OCI-LY3 (cell line): Measurements from ENCODE around the gene SFXN5.

Source experiments
- H2AFZ ChIP-seq: fragments of 200-600, 300-600 bp; shearing (Covaris generic); 2 replicates; pipeline ENCODE4 v1.6.0; 2014; ENCODE audit warnings: antibody characterized with exemption, low read depth, low read length
- H3K27ac ChIP-seq: fragments of 200-600, 300-600 bp; sonication (generic); 2 replicates; pipeline ENCODE4 v1.5.1; 2014; ENCODE audit warnings: mild to moderate bottlenecking, low read length, moderate library complexity, mixed read lengths
- H3K27me3 ChIP-seq: fragments of 200-600, 300-600 bp; sonication (generic); 2 replicates; pipeline ENCODE4 v1.6.1; 2014; ENCODE audit warnings: low read depth, low read length, mixed read lengths
- H3K36me3 ChIP-seq: fragments of 200-600, 300-600 bp; sonication (generic); replicated peaks from 2 replicates; pipeline ENCODE3; 2014; ENCODE audit warnings: low read depth, low read length, mixed read lengths
- H3K4me1 ChIP-seq: fragments of 300-600, 200-600 bp; sonication (generic); 2 replicates; pipeline ENCODE4 v1.6.1; 2014; ENCODE audit warnings: low read length, mixed read lengths
- H3K4me2 ChIP-seq: fragments of 200-600, 300-600 bp; sonication (generic); 2 replicates; pipeline ENCODE4 v1.6.1; 2014; ENCODE audit warnings: low read length, mixed read lengths
- H3K4me3 ChIP-seq: fragments of 300-600, 200-600 bp; sonication (generic); 2 replicates; pipeline ENCODE4 v1.5.1; 2014; ENCODE audit warnings: antibody characterized with exemption, mild to moderate bottlenecking, low read length, moderate library complexity
- H3K79me2 ChIP-seq: fragments of 300-600, 200-600 bp; shearing (Covaris generic); 2 replicates; pipeline ENCODE4 v1.6.1; 2014; ENCODE audit warnings: mild to moderate bottlenecking, low read length, mixed read lengths
- H3K9ac ChIP-seq: fragments of 300-600, 200-600 bp; shearing (Covaris generic); 2 replicates; pipeline ENCODE4 v1.6.0; 2014; ENCODE audit warnings: mild to moderate bottlenecking, low read length, moderate library complexity
- H3K9me3 ChIP-seq: fragments of 200-600, 300-600 bp; shearing (Covaris generic); 2 replicates; pipeline ENCODE4 v1.6.1; 2014; ENCODE audit warnings: low read length, mixed read lengths; ENCODE audit not compliant: insufficient read depth
- H4K20me1 ChIP-seq: fragments of 200-600, 300-600 bp; sonication (generic); 2 replicates; pipeline ENCODE4 v1.6.1; 2016; ENCODE audit warnings: low read length, mixed read lengths; ENCODE audit not compliant: insufficient read depth
- EZH2phosphoT487 ChIP-seq: fragments of 200-600 bp; shearing (Covaris generic); IDR thresholded peaks from 2 replicates; pipeline ENCODE4 v1.6.1; 2018; ENCODE audit warnings: antibody characterized with exemption, mixed run types, low read depth
- TF ChIP-seq, protein P1 (sequence below): fragments of 200-600, 300-600 bp; sonication (generic); IDR thresholded peaks from 2 replicates; pipeline ENCODE4 v1.5.1; 2014; ENCODE audit warnings: antibody characterized with exemption, low read length, low read depth

SFXN5 gene

DNA sequence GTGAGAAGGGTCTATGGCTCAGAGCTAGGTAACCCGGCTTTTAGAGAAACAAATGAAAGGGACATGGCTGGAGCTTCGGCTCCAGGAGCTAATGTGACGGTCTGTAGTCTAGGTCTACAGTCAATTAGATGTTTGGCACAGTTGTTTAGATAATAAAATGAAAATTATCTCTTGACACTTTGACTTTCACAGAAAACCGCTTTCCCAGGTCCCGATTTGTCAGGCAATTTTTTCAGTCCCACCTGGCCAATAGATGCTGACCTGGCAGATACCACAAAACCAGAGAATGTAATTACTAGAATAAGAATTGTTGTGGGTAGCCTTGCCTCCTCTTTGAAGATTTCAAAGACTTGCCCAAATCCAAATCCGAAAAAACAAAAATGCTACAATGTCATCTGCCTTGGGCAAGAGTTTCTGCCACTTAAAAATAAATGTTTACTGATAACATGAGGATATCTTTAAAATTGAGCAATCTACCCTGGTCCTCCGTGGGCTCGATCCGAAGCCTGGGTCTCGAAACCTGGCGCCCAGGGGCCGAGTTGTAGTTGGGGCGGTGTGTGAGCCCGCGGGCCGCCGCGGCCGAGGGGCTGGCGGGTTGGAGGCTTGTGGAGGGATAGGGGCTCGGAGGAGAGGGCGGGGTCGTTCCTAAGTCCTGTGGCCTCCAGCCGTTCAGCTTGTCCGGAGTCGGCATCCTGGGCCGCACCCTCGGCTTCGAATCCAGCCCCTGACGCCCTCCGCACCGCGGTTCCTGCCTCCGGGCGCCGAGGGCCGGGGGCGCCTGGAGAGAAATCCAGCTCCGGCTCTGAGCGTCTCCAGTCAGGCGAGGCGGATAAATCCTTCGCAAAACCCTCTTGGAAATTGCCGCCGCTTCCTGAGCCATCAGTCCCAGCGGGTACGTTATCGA lies 151.8 kb downstream of the SFXN5 start:
- H3K4me3 ChIP-seq = no peak overlapping the region
- H3K27ac ChIP-seq = no peak overlapping the region
- H3K36me3 ChIP-seq = no peaks in the 10 kb centered on the region
- no peaks in the 10 kb centered on the region for H4K20me1 ChIP-seq
- no peak overlapping the region for H2AFZ ChIP-seq
- TF ChIP-seq, protein P1, sequence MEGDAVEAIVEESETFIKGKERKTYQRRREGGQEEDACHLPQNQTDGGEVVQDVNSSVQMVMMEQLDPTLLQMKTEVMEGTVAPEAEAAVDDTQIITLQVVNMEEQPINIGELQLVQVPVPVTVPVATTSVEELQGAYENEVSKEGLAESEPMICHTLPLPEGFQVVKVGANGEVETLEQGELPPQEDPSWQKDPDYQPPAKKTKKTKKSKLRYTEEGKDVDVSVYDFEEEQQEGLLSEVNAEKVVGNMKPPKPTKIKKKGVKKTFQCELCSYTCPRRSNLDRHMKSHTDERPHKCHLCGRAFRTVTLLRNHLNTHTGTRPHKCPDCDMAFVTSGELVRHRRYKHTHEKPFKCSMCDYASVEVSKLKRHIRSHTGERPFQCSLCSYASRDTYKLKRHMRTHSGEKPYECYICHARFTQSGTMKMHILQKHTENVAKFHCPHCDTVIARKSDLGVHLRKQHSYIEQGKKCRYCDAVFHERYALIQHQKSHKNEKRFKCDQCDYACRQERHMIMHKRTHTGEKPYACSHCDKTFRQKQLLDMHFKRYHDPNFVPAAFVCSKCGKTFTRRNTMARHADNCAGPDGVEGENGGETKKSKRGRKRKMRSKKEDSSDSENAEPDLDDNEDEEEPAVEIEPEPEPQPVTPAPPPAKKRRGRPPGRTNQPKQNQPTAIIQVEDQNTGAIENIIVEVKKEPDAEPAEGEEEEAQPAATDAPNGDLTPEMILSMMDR = no peak
- TF ChIP-seq EZH2phosphoT487 = no peak
- H3K9ac ChIP-seq = no peak overlapping the region
- peaks cover 1% of the 10 kb centered on the region; the same call in 1 of the 2 replicates for H3K27me3 ChIP-seq
- H3K79me2 ChIP-seq = no peaks in the 10 kb centered on the region
- H3K4me2 ChIP-seq = no peak overlapping the region
- no peaks in the 10 kb centered on the region for H3K4me1 ChIP-seq
- no peaks in the 10 kb centered on the region for H3K9me3 ChIP-seq

DNA sequence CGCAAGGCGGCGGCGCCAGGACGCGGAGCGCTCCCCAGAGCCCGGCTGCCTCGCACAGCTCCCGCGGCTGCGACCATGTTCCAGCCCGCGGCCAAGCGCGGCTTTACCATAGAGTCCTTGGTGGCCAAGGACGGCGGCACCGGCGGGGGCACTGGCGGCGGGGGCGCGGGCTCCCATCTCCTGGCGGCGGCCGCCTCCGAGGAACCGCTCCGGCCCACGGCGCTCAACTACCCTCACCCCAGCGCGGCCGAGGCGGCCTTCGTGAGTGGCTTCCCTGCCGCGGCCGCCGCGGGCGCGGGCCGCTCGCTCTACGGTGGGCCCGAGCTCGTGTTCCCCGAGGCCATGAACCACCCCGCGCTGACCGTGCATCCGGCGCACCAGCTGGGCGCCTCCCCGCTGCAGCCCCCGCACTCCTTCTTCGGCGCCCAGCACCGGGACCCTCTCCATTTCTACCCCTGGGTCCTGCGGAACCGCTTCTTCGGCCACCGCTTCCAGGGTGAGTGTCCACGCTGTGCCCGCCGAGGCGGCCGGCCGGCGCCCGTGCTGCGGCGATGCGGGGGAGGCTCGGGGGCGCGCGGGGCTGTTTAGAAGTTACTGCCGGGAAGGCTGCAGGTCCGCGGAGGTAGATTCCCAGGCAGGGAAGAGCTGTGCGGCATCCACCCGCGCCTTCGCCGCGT lies 153.5 kb downstream of the SFXN5 start:
- Histone ChIP-seq H3K9me3 (no peaks in the 10 kb centered on the region), H2AFZ (no peak overlapping the region), H3K27ac (no peak overlapping the region), H4K20me1 (no peaks in the 10 kb centered on the region), H3K4me1 (no peaks in the 10 kb centered on the region), H3K9ac (no peak overlapping the region), H3K4me2 (no peak overlapping the region), H3K79me2 (no peaks in the 10 kb centered on the region), H3K4me3 (no peak overlapping the region), H3K36me3 (no peaks in the 10 kb centered on the region), H3K27me3 (peaks cover 17% of the 10 kb centered on the region)
- TF ChIP-seq, protein P1 = no peak
- no peak for TF ChIP-seq EZH2phosphoT487

DNA sequence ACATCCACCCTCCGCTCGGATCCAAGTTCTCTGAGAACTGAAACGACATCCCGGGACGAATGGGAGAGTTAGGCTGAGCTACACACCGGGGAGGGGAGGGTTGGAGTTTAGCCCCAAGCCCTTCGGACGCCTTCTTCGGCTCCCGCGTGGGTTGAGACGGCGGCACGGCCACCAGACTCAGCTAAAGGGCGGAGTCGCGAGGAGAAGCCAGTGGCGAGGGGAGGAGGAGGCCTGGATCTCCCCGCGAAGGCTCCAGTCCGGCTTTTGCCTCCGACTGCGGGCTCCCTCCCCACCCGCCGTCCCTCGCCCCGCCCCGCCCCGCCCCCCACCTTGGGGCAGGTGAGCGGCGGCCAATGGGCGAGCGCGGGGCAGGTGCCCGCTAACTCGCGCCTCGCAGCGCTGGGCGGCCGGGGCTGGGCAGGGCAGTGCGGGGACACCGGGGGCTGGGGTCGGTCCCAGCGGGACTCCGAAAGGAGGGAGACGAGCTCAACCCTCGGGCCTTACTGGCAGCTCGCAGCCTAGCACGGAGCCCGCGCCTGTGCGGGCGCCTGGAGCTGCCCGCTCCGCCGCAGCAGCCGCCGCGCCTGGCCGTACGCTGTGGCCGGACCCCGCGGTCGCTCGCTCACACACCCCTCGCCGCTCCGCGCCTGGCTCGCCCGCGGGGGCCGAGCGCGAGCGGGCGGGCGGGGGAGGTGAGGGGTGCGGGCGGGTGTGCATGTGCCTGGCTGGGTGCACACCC lies 154.2 kb downstream of the SFXN5 start, which contains the start of gene EMX1:
EMX1 (plus strand) TSS at position 382 of the 739 bp plus-strand sequence; CDS start at position 716, 334 bp downstream.
- no peak within 1 kb of the TSS for H3K4me2 ChIP-seq
- TF ChIP-seq EZH2phosphoT487 = no peak
- TF ChIP-seq, protein P1 = no peak
- no peak within 1 kb of the TSS for H2AFZ ChIP-seq
- H3K4me3 ChIP-seq = no peak within 1 kb of the TSS
- H3K79me2 ChIP-seq = no peaks in the 10 kb centered on the region
- no peak within 1 kb of the TSS for H3K27ac ChIP-seq
- no peak within 1 kb of the TSS for H3K9ac ChIP-seq
- no peaks in the 10 kb centered on the region for H3K36me3 ChIP-seq
- H3K4me1 ChIP-seq = no peaks in the 10 kb centered on the region
- peaks cover 22% of the 10 kb centered on the region for H3K27me3 ChIP-seq
- H3K9me3 ChIP-seq = no peaks in the 10 kb centered on the region
- no peaks in the 10 kb centered on the region for H4K20me1 ChIP-seq
